HG03135 (cell line): ENCODE measurements around the gene GAD1.

Source experiments
- ATAC-seq: cut with Tn5 transposase; IDR thresholded peaks from one replicate; pipeline ENCODE4 v1.9.1; 2021; ENCODE audit warnings: mild to moderate bottlenecking, moderate library complexity; ENCODE audit not compliant: unreplicated experiment

Gene GAD1

GRCh38 chr2:170816504-170817092 is at the start of gene GAD1:
TSS of gene GAD1 (plus strand) at chr2:170816887. CDS start at chr2:170818592, 1,705 bp downstream.
- ATAC-seq, result peak; percentile 48

- ATAC-seq, result peak; percentile 63
These were observed 46.6 kb upstream of the GAD1 start, which contains the start of gene ERICH2 for GRCh38 chr2:170770008-170770605. TSS of gene ERICH2 (plus strand) at chr2:170770378. CDS start at chr2:170770682, 304 bp downstream.

- peak; percentile 80 for ATAC-seq
These were observed 45.9 kb upstream of the GAD1 start for GRCh38 chr2:170770606-170771420.

DNA sequence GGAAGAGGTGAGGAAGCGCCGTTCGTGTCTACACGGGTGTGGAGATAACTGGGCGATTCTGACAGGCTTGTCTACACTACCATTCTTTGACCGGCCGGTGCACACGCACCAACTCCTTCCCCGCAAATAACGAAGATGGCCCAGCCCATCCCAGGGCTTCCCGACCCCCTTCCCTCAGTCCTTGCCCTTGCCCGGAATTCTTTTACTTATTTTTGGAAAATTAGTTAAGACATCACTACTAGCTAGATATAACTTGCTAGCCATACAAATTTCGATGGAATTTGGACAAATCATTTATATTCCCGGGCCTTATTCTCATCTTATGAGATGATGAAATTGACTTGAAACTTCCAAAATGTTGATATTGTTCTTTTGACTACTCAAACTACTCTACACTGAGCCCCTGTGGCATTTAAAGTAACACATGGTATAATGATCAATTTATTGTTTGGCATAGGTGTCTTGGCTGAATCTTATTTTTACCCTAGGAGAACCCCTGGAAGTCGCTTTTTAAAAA is 45.2 kb upstream of the GAD1 start:
- no peak for ATAC-seq

GRCh38 chr2:170772295-170772694 is 44.4 kb upstream of the GAD1 start:
- no peak for ATAC-seq

GRCh38 chr2:170774074-170774473 is 42.6 kb upstream of the GAD1 start:
- ATAC-seq, result no peak

GRCh38 chr2:170778900-170779299 is 37.8 kb upstream of the GAD1 start:
- no peak for ATAC-seq

DNA sequence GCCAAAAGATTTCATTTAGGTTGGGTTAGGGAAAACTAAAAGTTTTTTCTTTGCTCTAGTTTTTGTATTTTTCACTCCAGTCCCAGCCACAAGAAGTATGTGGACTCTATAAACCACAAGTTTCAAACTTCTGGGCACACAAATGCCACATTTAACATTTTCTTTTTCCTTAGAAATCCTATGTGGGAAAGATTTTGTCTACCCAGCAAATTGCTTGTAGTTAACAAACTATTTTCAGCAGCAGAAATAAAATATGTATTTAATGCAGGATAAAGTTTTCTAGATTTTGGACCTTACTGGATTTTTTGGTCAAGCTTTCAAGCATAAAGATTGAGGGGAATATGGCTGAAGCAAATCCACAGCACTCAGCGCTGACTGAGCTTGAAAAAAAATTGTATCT is 37.4 kb upstream of the GAD1 start:
- ATAC-seq, result no peak

DNA sequence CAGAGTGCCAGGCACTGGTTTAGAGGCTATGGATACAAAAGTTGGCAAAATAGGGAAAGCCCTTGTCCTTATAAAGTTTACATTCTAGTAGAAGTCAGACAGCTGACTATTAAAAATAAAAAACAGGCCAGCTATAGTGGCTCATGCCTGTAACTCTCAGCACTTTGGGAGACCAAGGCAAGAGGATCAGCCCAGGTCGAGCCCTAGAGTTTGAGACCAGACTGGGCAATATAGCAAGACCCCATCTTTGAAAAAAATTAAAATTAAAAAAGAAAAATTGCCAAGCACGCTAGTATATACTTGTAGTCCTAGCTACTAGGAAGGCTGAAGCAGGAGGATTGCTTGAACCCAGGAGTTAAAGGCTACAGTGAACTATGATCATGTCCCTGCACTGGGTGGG is 34.0 kb upstream of the GAD1 start:
- no peak for ATAC-seq

DNA sequence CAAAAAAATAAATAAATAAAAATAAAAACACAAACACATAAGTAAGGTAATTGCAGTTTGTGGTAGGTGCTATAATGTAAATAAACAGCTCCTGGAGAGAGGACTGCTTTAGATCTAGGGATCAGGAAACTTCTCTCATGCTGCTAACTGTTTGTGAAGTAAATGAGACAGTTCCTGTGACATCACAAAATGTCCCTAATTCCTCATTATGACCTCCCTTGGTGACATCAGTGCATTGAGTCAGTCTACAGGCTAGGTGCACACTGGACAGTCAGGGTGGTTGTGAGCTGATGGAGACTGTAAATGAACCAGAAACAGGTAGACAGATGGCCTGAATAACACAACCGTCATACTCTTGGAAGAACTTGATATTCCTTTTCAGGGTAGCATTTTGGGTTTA is 33.1 kb upstream of the GAD1 start:
- no peak for ATAC-seq

GRCh38 chr2:170798996-170799395 is 17.7 kb upstream of the GAD1 start:
- ATAC-seq, result no peak

DNA sequence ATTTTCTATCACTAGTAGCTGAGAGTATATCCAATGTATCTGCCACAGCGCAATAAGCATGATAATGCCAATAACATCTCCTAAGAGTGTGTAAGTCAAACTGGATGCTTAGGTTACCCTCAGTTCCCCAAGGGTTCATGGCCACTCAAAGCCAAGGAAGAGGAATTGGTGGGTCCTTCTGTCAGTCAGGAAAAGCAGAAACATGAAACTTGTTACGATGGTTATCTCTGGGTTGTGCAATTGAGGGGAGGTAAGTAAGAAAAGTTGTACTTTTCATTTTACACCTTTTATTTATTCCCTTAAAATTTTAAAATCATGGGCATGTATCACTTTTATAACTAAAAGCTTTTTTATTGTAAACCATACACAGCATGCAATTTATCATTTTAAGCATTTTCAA is 10.1 kb upstream of the GAD1 start:
- ATAC-seq, result no peak

GRCh38 chr2:170812710-170813600 is 3.7 kb upstream of the GAD1 start:
- ATAC-seq, result no peak

- no peak for ATAC-seq
These were observed 2.8 kb upstream of the GAD1 start for GRCh38 chr2:170813611-170814532.

DNA sequence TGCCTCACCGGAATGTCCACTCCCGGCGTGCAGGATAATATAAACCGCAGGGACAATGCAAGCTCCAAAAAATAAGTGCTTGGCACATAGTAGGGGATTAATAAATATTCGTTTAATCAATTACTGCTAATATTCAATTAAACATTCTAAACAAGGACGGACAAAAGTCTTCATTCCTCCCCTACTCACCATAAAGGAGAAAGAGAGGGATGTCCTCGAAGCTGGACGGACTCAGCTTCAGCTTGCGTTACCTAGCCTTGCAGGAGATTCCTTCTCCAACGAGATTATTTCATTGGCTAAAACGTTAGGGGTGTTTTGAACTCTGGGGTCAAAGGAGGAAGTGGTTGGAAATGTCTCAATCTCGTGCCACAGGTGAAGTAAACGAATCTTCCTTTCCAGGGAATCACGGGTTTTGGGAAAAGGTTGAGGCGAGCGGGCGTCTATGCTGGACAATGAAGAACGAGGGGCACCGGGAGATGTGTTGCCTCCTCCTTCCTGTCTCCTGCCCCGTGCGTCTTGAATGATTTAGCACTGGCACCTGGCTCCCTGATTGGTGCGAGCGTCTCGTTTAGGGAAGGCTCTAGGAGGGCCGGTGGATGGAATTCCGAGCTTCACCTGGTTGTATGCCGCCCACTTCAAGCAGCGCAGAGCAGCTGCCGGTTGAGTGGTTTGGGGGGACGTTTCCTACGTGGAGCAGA is 2.0 kb upstream of the GAD1 start:
- ATAC-seq, result no peak

DNA sequence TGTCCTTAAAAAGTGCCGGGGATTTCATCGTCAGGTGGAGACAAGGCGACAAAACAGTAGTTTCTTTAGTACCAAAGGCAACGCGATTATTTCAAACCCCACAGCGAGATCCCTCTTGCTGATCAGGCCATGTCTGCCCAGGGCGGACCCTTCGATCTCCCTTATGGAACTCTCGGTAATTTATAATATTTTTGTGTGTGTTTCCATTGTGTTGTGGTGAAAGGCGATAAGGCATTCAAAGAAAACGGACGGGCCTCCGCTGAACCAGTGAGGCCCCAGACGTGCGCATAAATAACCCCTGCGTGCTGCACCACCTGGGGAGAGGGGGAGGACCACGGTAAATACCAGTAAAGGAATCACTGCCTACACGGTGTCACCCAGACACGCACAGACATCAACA is 1.4 kb upstream of the GAD1 start:
- ATAC-seq, result no peak

DNA sequence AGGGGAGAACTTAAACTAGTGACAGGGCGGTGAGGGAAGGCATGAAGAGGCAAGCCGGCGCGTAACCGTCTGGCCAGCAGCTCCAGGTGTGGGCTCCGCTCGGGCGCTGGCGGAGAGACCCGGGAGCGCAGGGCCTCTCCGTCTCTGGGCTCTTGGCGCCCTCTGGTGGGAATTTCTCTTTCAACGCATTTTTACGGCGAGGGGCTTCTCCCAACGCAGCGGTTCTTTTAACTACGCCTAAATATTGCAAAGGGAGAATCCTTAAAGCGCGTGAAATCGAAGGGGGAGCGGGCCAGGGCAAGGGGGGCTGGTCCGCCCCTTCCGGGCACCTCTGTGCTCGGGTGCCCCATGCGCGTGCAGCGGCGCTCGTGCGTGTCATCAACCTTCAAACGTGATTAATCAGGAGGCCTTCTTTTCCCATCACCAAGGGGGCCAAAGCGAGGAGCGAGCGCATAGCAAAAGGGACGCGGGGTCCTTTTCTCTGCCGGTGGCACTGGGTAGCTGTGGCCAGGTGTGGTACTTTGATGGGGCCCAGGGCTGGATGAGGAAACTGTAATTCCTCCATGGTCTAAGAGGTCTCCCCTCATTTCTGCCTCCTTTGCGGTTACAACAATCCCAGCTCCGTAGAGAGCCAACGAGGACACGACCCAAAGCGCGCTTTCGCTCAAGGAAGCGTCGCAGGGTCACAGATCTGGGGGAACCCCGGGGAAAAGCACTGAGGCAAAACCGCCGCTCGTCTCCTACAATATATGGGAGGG is 762 bp upstream of the GAD1 start:
- no peak for ATAC-seq
